Neuronal stem cell (in vitro differentiated cells): ENCODE data around the gene PPP1R3E. TPM values are rescaled to one million over a fixed set of nuclear protein-coding genes. Genes with fewer than 3 reads are reported as not detected.

Experiments
- DNase-seq: peaks from one replicate; pipeline ENCODE4 v3.0.0-alpha.2; 2013; ENCODE audit warnings: low spot score
- H2AFZ ChIP-seq: one replicate; pipeline ENCODE4 v1.6.1; 2013; ENCODE audit warnings: mild to moderate bottlenecking, low read length, inconsistent platforms
- H2AK5ac ChIP-seq: 2 replicates; pipeline ENCODE4 v1.6.1; 2013; ENCODE audit warnings: low read depth, mild to moderate bottlenecking, inconsistent platforms, low read length, moderate library complexity, mixed read lengths
- H2BK120ac ChIP-seq: 2 replicates; pipeline ENCODE4 v1.6.1; 2013; ENCODE audit warnings: low read depth, mild to moderate bottlenecking, inconsistent platforms, low read length, moderate library complexity, mixed read lengths
- H2BK12ac ChIP-seq: one replicate; pipeline ENCODE4 v1.6.1; 2013; ENCODE audit warnings: low read length, inconsistent platforms
- H2BK15ac ChIP-seq: 2 replicates; pipeline ENCODE4 v1.6.1; 2013; ENCODE audit warnings: mild to moderate bottlenecking, low read length, inconsistent platforms, mixed read lengths
- H2BK5ac ChIP-seq: one replicate; pipeline ENCODE4 v1.6.1; 2013; ENCODE audit warnings: inconsistent platforms, mild to moderate bottlenecking, low read length, moderate library complexity
- H3K14ac ChIP-seq: one replicate; pipeline ENCODE4 v1.6.1; 2013; ENCODE audit warnings: low read length, inconsistent platforms
- H3K18ac ChIP-seq: 2 replicates; pipeline ENCODE4 v1.6.1; 2013; ENCODE audit warnings: low read length, inconsistent platforms
- H3K23ac ChIP-seq: 2 replicates; pipeline ENCODE4 v1.6.1; 2013; ENCODE audit warnings: low read depth, mild to moderate bottlenecking, mixed read lengths, low read length, inconsistent platforms; ENCODE audit not compliant: poor library complexity
- H3K27ac ChIP-seq: replicated peaks from 3 replicates; pipeline ENCODE4 v1.5.1; 2013; ENCODE audit warnings: low read length, inconsistent platforms
- H3K27me3 ChIP-seq, 3 experiments: 2 replicates each; pipeline ENCODE4 v1.6.1; 2013; ENCODE audit warnings: low read length in 3 of 3, mild to moderate bottlenecking in 2 of 3, inconsistent platforms in 1 of 3, low read depth in 1 of 3, mixed read lengths in 1 of 3, moderate library complexity in 1 of 3; ENCODE audit not compliant: control insufficient read depth in 3 of 3, insufficient read depth in 3 of 3
- H3K36me3 ChIP-seq, 2 donors: replicated peaks in 1 of 2; 2 replicates each; pipeline ENCODE4 v1.6.1; 2013; ENCODE audit warnings: low read length in 2 of 2; ENCODE audit not compliant: control insufficient read depth in 2 of 2, insufficient read depth in 2 of 2
- H3K4ac ChIP-seq: 2 replicates; pipeline ENCODE4 v1.6.1; 2013; ENCODE audit warnings: inconsistent platforms, mild to moderate bottlenecking, low read length, moderate library complexity
- H3K4me1 ChIP-seq, 2 donors: 1 replicate in 1 of 2; 2 replicates in 1 of 2; pipeline ENCODE4 v1.6.1; 2013; ENCODE audit warnings: low read length in 2 of 2, low read depth in 1 of 2; ENCODE audit not compliant: control insufficient read depth in 2 of 2, insufficient read depth in 1 of 2
- H3K4me2 ChIP-seq: one replicate; pipeline ENCODE4 v1.6.1; 2013; ENCODE audit warnings: mild to moderate bottlenecking, low read length, inconsistent platforms; ENCODE audit not compliant: insufficient read depth, poor library complexity, severe bottlenecking
- H3K4me3 ChIP-seq, 2 donors: 2 replicates each; pipeline ENCODE4 v1.5.1; 2013; ENCODE audit warnings: low read length in 2 of 2, mild to moderate bottlenecking in 2 of 2, inconsistent platforms in 1 of 2, moderate library complexity in 1 of 2
- H3K79me1 ChIP-seq: one replicate; pipeline ENCODE4 v1.6.1; 2013; ENCODE audit warnings: low read depth, mild to moderate bottlenecking, inconsistent platforms, low read length, moderate library complexity
- H3K9ac ChIP-seq: one replicate; pipeline ENCODE4 v1.6.1; 2013; ENCODE audit warnings: mild to moderate bottlenecking, low read depth, low read length, inconsistent platforms; ENCODE audit not compliant: poor library complexity
- H3K9me3 ChIP-seq, 2 donors: replicated peaks in 1 of 2; 2 replicates each; pipeline versions ENCODE3 to v1.6.1; 2013; ENCODE audit warnings: low read length in 2 of 2, mild to moderate bottlenecking in 2 of 2, inconsistent platforms in 1 of 2, low read depth in 1 of 2, mixed read lengths in 1 of 2, moderate library complexity in 1 of 2; ENCODE audit not compliant: control insufficient read depth in 2 of 2, insufficient read depth in 1 of 2
- H4K8ac ChIP-seq: one replicate; pipeline ENCODE4 v1.6.1; 2013; ENCODE audit warnings: low read depth, mild to moderate bottlenecking, inconsistent platforms, low read length, moderate library complexity
- H4K91ac ChIP-seq: one replicate; pipeline ENCODE4 v1.6.1; 2013; ENCODE audit warnings: low read length, low read depth, mild to moderate bottlenecking, inconsistent platforms; ENCODE audit not compliant: poor library complexity
- WGBS, 2 donors: extraction: QIAGEN DNeasy Blood & Tissue Kit; methylation state at CpG; one replicate each; pipeline ENCODE4 v1.1.7; 2013; ENCODE audit warnings: missing lambda C conversion rate in 2 of 2, mixed read lengths in 1 of 2; ENCODE audit not compliant: insufficient read length in 2 of 2, insufficient replicate concordance in 1 of 2; ENCODE audit errors: extremely low coverage in 2 of 2; 5-methylcytosine and 5-hydroxymethylcytosine counted together
- small RNA-seq: library from polyadenylated mRNA; stranded (forward); fragments of <200 nt; extraction: miRNeasy Mini kit (QIAGEN cat#:217004); gene quantifications from one replicate; pipeline ENCODE3, GENCODE V24; 2013; ENCODE audit not compliant: insufficient read depth

The PPP1R3E gene

DNA sequence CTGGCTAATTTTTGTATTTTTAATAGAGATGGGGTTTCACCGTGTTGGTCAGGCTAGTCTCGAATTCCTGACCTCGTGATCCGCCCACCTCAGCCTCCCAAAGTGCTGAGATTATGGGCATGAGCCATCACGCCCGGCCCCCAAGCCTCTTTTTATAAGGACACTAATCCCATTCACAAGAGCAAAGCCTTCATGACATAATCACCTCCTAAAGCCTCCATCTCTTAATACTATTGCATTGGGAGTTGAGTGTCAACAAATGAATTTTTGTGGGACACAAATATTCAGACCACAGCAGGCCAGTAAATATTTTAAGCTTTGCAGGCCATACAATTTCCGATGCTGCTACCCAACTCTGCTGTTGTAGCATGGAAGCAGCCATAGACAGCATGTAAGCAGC is 54.1 kb downstream of the PPP1R3E start:
- H4K91ac ChIP-seq: no peak overlapping the region
- no peak overlapping the region for H3K27ac ChIP-seq
- H3K4me2 ChIP-seq: no peak overlapping the region
- no peak overlapping the region for H3K4ac ChIP-seq
- no peaks in the 10 kb centered on the region for H3K36me3 ChIP-seq
- H2AK5ac ChIP-seq: no peak overlapping the region
- H2BK120ac ChIP-seq: no peak overlapping the region
- no peaks in the 10 kb centered on the region for H3K79me1 ChIP-seq
- no peaks in the 10 kb centered on the region for H3K27me3 ChIP-seq
- H2BK12ac ChIP-seq: no peak overlapping the region
- H3K4me1 ChIP-seq: peaks cover 1 to 6% of the 10 kb centered on the region in 2 donors
- no peak overlapping the region for H2BK5ac ChIP-seq
- no CpG with 5 or more reads among the region's 7 CpGs for WGBS, 2 donors
- no peak overlapping the region for H2BK15ac ChIP-seq
- H3K23ac ChIP-seq: no peak overlapping the region
- no peak overlapping the region for H2AFZ ChIP-seq
- no peak overlapping the region for H3K4me3 ChIP-seq
- H3K9me3 ChIP-seq: no peaks in the 10 kb centered on the region
- H3K18ac ChIP-seq: no peak overlapping the region
- H4K8ac ChIP-seq: no peak overlapping the region
- H3K9ac ChIP-seq: no peak overlapping the region
- H3K14ac ChIP-seq: no peak overlapping the region
- DNase-seq: no peak

Small RNA genes lying within 50 kb of the gene (small RNA-seq; reads per million reads assigned to genes)
- not detected for gene RNU6-1046P
